ENCODE results near the gene FES.
A peak's percentile ranks its signal among the peaks of the same experiment; 100 is the strongest.
"Not testable (repeated sequence)": the region's sequence is repeated elsewhere in the genome, so short reads cannot be mapped to it uniquely, and the experiment has no call there.

The FES gene

DNA sequence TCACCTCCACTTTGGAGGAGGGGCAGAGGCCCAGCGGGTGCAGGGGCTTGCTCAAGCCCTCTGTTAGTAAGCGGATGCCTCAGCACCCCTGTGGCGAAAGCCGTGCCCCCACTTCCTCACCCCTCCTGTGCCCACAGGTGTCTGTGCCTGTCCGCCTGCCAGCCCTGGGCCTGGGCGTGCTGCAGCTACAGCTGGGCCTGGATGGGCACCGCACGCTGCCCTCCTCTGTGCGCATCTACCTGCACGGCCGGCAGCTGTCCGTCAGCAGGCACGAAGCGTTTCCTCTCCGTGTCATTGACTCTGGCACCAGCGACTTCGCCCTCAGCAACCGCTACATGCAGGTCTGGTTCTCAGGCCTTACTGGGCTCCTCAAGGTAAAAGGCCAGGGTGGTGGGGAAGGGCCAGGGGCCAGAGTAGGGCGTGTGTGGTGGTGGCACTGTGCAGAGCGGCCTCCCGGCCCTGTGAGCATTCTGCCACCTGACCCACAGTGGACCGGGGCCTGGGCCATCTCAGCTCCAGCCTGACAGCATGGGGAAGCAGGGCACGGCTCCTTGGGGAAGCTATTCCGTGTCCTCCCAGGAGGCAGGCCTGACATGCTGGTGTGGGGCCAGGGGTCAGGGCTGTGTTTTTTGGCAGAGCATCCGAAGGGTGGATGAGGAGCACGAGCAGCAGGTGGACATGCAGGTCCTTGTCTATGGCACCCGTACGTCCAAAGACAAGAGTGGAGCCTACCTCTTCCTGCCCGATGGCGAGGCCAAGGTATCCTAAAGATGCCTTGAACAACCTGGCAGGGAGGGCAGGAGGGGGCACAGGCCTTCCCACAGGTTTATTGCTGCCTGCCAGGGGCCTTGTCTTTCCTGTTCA, 27.8 kb downstream of the FES start:
- DNase-seq = no peak

GRCh38 chr15:90912770-90913075, 28.4 kb downstream of the FES start:
- DNase-seq = no peak

DNA sequence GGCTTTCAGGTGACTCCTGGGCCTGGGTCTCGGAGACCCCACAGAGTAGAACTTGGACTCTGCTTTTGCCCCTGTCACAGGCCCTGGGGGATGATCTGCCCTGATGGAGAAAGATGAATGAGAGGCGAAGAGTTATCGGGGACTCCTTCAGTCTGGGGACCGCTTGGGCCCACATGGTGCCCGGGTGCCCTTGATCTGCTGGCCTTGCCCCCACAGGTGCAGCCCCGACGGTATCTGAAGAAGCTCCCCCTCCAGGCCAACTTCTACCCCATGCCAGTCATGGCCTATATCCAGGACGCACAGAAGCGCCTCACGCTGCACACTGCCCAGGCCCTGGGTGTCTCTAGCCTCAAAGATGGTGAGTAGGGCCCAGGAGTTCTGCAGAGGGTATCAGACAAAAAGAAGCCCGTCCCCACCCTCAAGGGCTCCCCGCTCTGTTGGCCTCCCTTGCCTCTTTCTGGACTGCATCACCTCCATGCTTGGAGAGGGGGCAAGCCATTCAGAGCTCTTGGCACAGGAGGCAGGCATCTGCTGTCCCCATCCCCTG, 29.2 kb downstream of the FES start:
- DNase-seq = no peak

GRCh38 chr15:90914305-90915080, 30.2 kb downstream of the FES start:
- no peak for DNase-seq

DNA sequence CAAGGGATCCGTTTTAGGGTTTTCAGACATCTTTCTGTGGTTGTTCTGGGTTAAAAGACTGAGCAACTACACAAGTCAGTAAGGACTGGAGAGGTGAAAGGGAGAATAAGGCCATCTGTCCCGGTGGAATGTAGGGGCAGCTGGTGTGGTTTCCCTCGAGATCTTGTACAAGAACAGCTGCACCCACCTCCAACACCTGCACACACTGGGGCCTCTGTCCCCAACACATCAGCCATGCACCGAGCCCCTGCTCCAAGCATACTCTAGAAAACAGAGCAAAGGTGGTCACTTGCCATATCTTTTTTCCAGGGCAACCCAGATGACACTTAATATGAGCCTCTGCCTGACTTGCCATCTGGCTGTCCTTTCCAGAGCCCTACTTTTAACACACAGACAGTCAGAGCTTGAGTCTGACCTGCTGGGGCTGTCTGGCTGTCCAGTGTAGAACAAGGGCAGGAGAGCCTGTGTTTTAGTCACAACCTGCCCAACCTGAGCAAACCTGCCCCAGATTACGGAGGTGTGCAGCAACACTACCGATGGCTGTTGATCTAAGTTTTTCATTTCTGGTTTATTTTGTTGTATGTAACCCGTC, 31.0 kb downstream of the FES start:
- no peak for DNase-seq

DNA sequence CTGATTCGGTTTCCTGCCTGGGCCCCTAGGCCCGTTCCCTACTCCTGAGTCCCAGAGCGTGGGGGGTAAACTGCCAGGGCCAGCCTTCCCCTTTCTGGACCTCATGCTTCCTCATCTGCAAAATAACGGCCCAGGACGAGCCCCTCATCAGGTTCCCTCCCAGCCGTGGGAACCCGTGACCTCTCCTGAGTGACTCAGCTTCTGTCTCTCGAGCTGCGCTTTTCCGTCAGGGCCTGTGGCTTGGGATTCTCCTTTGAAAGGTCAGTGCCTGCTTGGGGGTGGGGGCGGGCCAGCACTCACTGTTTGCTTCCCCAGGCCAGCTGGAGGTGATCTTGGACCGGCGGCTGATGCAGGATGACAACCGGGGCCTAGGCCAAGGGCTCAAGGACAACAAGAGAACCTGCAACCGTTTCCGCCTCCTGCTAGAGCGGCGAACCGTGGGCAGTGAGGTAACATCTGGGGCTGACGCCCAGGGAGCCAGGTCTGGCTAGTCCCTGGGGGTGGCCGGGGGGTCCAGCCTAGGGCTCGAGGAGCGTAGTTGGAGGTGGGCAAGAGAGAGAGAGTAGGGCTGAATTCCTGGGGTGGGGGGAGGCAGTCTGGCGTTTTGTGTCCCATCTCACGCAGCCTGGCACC, 31.6 kb downstream of the FES start:
- DNase-seq = no peak

DNA sequence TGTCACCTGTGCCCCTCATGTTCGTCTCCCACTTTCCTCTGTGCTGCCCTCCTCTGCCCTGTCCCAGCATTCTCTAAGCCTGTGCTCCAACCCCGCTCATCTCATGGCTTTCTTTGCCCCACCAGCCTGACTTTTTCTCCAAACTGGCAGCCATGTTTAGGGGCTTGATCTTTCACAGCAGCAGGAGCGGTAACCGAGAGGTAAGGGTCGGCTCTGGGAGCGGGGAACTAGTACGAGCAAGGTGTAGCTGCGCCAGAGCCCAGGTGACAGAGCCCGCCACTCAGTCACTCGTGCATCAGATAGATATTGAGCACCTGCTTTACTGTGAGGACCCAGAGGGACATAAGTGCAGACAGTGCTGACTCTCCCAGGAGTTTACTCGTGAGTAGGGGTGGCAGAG, 32.2 kb downstream of the FES start:
- no peak for DNase-seq

DNA sequence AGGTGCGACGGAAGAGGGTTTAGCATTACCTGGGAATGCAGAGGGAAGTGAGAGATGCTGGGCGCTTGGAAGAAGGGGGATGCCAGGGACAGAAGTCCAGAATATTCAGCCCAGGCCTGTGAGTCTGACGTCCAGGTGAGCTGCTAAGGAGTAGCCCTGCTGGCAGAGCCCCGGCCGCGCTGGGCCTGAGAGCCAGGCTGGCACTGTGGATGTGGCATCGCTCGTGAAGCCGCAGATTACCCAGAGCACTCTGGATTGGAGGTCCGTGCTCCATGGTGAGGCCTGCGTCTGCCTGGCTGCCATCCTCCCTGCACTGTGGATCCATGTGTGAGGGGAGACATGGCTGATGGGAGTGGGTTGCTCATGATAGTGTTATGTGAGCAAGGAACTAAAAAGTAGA, 33.3 kb downstream of the FES start:
- DNase-seq = no peak

DNA sequence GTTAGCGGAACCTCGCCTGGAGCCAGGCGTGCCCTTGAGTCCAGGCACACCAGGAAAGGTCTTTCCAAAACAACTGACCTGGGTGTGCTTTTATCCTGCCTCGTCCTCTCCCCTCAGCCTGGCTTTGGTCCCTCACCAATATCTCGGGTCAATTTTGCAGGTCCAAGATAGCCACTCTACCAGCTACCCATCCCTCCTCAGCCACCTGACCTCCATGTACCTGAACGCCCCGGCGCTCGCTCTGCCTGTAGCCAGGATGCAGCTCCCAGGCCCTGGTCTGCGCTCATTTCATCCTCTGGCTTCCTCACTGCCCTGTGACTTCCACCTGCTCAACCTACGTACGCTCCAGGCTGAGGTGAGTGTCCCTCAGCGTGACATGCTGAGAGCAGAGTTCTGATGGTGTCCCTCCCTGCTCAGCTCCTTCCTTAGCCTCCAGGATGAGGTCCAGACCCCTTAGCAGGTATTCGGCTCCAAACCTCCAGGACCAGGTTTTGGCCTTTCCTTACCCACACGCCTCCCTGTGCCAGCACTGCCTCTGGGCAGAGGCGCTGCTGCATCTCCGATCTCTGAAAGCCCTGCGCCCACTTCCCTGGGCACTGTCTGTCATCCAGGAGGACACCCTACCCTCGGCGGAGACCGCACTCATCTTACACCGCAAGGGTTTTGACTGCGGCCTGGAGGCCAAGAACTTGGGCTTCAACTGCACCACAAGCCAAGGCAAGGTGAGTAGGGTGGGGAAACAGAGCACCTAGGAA, 33.9 kb downstream of the FES start:
- DNase-seq = no peak

GRCh38 chr15:90918835-90919234, 34.5 kb downstream of the FES start:
- no peak for DNase-seq

GRCh38 chr15:90921887-90922286, 37.6 kb downstream of the FES start:
- DNase-seq = no peak

- DNase-seq = not testable (repeated sequence)
Observed at GRCh38 chr15:90922712-90923322, 38.5 kb downstream of the FES start.

DNA sequence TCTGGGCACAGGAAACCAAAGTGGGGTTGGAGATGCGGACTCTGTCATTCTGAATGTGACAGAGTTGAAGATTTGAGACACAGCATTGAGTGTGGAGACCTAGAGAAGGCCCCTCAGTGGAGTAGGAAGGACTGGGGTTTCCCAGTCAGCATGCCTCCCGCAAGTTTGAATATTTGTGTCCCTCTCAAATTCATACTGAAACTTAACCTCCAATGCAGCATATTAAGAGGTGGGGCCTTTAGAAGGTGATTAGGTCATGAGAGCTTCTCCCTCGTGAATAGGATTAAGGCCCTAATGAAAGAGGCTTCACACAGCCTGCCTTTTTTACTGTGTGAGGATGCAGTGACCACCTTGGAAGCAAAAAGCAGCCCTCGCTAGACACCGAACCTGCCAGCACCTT, 40.1 kb downstream of the FES start:
- DNase-seq = no peak

DNA sequence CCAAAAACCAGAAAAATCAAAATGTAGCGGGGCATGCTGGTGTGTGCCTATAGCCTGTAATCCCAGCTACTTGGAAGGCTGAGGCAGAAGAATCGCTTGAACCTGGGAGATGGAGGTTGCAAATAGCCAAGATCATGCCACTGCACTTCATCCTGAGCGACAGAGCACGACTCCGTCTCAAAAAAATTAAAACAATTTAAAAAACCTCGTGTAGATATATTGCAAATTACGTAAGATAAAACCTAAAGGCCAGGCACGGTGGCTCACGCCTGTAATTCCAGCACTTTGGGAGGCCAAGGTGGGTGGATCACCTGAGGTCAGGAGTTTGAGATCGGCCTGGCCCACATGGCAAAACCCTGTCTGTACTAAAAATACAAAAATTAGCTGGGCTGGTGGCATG, 42.5 kb downstream of the FES start:
- not testable (repeated sequence) for DNase-seq

- not testable (repeated sequence) for DNase-seq
Observed at GRCh38 chr15:90928106-90928505, 43.8 kb downstream of the FES start.

- DNase-seq = no peak
Observed at GRCh38 chr15:90929246-90930019, 45.1 kb downstream of the FES start.

- DNase-seq = no peak
Observed at GRCh38 chr15:90930861-90931574, 46.7 kb downstream of the FES start.

DNA sequence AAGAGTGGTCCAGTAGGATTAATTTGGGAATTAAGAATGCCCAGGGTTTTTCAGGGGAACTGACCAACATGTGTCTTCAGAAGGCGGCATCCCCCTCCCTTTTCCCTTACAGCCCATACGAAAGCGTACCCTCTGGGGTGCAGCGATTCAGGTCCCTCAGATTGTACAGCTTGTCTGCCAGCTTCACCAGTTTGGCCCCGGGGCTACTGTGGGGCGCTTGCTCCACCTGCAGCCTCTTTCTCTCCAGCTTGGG, 47.2 kb downstream of the FES start:
- DNase-seq = no peak

- DNase-seq = peak; percentile 88
Observed at GRCh38 chr15:90931828-90932659, 47.7 kb downstream of the FES start, which contains the start of gene HDDC3. TSS of gene HDDC3 (minus strand) at chr15:90932549. CDS start at chr15:90932540, 9 bp downstream.

GRCh38 chr15:90932660-90932991, 48.3 kb downstream of the FES start:
- no peak for DNase-seq

Measured in activated CD4-positive, alpha-beta T cell treated with anti-CD3 and anti-CD28 coated beads for 4 hours (primary cell).